Loucy (cell line): ENCODE results near the gene MCF2L2.

Experiments
- EZH2phosphoT487 ChIP-seq: fragments of 200-600 bp; IDR thresholded peaks from 2 replicates; pipeline ENCODE4 v1.6.1; 2018; ENCODE audit warnings: antibody characterized with exemption, mild to moderate bottlenecking, moderate library complexity, borderline replicate concordance
- TF ChIP-seq, protein P1 (sequence below): fragments of 200-600 bp; sonication (generic); conservative IDR thresholded peaks from 2 replicates; pipeline ENCODE4 v1.5.1; 2014; ENCODE audit warnings: mild to moderate bottlenecking, antibody characterized with exemption, low read length

GRCh38 chr3:183390844-183391243 lies 37.6 kb downstream of the MCF2L2 start:
- TF ChIP-seq, protein P1, sequence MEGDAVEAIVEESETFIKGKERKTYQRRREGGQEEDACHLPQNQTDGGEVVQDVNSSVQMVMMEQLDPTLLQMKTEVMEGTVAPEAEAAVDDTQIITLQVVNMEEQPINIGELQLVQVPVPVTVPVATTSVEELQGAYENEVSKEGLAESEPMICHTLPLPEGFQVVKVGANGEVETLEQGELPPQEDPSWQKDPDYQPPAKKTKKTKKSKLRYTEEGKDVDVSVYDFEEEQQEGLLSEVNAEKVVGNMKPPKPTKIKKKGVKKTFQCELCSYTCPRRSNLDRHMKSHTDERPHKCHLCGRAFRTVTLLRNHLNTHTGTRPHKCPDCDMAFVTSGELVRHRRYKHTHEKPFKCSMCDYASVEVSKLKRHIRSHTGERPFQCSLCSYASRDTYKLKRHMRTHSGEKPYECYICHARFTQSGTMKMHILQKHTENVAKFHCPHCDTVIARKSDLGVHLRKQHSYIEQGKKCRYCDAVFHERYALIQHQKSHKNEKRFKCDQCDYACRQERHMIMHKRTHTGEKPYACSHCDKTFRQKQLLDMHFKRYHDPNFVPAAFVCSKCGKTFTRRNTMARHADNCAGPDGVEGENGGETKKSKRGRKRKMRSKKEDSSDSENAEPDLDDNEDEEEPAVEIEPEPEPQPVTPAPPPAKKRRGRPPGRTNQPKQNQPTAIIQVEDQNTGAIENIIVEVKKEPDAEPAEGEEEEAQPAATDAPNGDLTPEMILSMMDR: no peak
- no peak for TF ChIP-seq EZH2phosphoT487
